ENCODE results near the gene RPL37A. TPM values are rescaled to one million over a fixed set of nuclear protein-coding genes. Genes with fewer than 3 reads are reported as not detected.

The RPL37A gene
- total RNA-seq, 4 donors from 2014 or later = 1,064 to 1,421 (median 1,319) TPM

- no peak for ATAC-seq (ENCODE audit: low FRiP score)
- no peak for DNase-seq (ENCODE audit: low spot score)
- TF ChIP-seq CTCF (IDR thresholded peaks at IDR 0.05) = no peak
Measured at GRCh38 chr2:216503159-216503629, 4.5 kb downstream of the RPL37A start.

- DNase-seq (ENCODE audit: low spot score) (no peak), ATAC-seq (ENCODE audit: low FRiP score) (no peak)
- TF ChIP-seq CTCF (IDR thresholded peaks at IDR 0.05) = no peak
Measured at GRCh38 chr2:216503697-216504375, 5.2 kb downstream of the RPL37A start.

GRCh38 chr2:216504376-216504762 is 5.7 kb downstream of the RPL37A start:
- ATAC-seq (ENCODE audit: low FRiP score) (no peak), DNase-seq (ENCODE audit: low spot score) (no peak)
- no peak for TF ChIP-seq CTCF (IDR thresholded peaks at IDR 0.05)

- ATAC-seq (ENCODE audit: low FRiP score) = no peak
- DNase-seq (ENCODE audit: low spot score) = no peak
- no peak for TF ChIP-seq CTCF (IDR thresholded peaks at IDR 0.05)
Measured at GRCh38 chr2:216505133-216506106, 6.8 kb downstream of the RPL37A start.

- no peak for TF ChIP-seq CTCF (IDR thresholded peaks at IDR 0.05)
- no peak for DNase-seq (ENCODE audit: low spot score)
- no peak for ATAC-seq (ENCODE audit: low FRiP score)
Measured at GRCh38 chr2:216507220-216508160, 8.8 kb downstream of the RPL37A start.

- ATAC-seq (ENCODE audit: low FRiP score) (no peak), DNase-seq (ENCODE audit: low spot score) (no peak)
- TF ChIP-seq CTCF (IDR thresholded peaks at IDR 0.05) = no peak
Measured at GRCh38 chr2:216508229-216508628, 9.6 kb downstream of the RPL37A start.

Data from omental fat pad (tissue), 4 donors.